PC-9 (cell line): Measurements from ENCODE around the gene ACTR5.

Source experiments
- EZH2 ChIP-seq: fragments of 200-600 bp; sonication (generic); IDR thresholded peaks from 2 replicates; pipeline ENCODE4 v1.8.0; 2017; ENCODE audit warnings: antibody characterized with exemption, low read depth
- TF ChIP-seq, protein P1 (sequence below): fragments of 200-600 bp; sonication (generic); conservative IDR thresholded peaks from 2 replicates; pipeline ENCODE4 v1.6.1; 2017; ENCODE audit warnings: mixed run types, antibody characterized with exemption, mild to moderate bottlenecking, moderate library complexity

GRCh38 chr20:38805502-38805957, 57.3 kb downstream of the ACTR5 start, which contains the start of gene PPP1R16B:
- TF ChIP-seq, protein P1, sequence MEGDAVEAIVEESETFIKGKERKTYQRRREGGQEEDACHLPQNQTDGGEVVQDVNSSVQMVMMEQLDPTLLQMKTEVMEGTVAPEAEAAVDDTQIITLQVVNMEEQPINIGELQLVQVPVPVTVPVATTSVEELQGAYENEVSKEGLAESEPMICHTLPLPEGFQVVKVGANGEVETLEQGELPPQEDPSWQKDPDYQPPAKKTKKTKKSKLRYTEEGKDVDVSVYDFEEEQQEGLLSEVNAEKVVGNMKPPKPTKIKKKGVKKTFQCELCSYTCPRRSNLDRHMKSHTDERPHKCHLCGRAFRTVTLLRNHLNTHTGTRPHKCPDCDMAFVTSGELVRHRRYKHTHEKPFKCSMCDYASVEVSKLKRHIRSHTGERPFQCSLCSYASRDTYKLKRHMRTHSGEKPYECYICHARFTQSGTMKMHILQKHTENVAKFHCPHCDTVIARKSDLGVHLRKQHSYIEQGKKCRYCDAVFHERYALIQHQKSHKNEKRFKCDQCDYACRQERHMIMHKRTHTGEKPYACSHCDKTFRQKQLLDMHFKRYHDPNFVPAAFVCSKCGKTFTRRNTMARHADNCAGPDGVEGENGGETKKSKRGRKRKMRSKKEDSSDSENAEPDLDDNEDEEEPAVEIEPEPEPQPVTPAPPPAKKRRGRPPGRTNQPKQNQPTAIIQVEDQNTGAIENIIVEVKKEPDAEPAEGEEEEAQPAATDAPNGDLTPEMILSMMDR: no peak
- no peak for TF ChIP-seq EZH2
